ENCODE data around the gene CLSTN2. TPM values are rescaled to one million over a fixed set of nuclear protein-coding genes. Genes with fewer than 3 reads are reported as not detected.

CLSTN2 gene
- total RNA-seq, 2 experiments from 2014 or later, result 0.08 TPM; not detected in 1

DNA sequence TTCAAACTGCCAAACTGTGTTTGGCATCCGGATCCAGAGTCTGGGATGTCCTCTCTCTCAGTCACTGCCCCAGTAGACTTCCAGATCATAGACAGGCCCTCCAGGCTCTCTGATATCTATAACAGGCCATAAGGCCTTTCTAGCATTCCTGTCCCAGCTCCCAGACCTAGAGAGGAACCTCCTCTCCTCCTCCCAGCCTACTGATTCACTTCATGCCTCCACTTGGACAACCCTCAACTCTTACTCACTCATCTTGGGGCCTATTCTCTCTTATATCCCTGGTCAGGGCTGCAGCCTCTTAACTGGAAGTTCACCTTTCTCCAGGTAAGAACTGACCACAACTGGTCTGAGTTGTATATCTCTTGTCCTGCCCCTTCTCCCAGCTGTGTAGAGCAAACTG is 489.2 kb downstream of the CLSTN2 start:
- H3K27me3 Mint-ChIP-seq, result peaks cover 11% of the 10 kb centered on the region
- DNase-seq, result no peak
- H3K27ac Mint-ChIP-seq, result no peak overlapping the region
- H3K4me1 Mint-ChIP-seq, result no peaks in the 10 kb centered on the region
- no peaks in the 10 kb centered on the region for H3K9me3 Mint-ChIP-seq
- H3K4me3 Mint-ChIP-seq, result no peak overlapping the region
- no peaks in the 10 kb centered on the region for H3K36me3 Mint-ChIP-seq

DNA sequence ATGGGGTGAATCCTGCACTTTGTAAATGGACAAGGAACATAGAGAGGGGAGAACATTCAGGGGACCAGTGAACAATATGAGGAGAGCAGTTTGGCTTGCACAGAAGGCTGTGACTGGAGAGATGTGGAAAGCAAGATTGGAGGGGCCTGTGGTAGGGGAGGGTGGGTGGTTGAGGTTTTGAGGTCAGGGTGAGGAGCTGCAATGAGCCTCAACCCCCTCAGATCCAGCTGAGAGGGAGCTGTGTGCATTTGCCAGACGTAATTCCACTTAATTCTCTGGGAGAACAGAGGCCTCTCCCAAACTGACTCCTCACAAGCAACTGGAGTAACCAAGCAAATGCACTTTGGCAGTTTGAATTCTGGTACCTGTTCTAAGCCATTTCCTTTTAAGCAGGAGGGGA is 489.7 kb downstream of the CLSTN2 start:
- Mint-ChIP-seq H3K36me3 (no peaks in the 10 kb centered on the region), H3K27ac (no peak overlapping the region), H3K4me3 (no peak overlapping the region), H3K4me1 (no peaks in the 10 kb centered on the region), H3K27me3 (peaks cover 15% of the 10 kb centered on the region), H3K9me3 (no peaks in the 10 kb centered on the region)
- no peak for DNase-seq

DNA sequence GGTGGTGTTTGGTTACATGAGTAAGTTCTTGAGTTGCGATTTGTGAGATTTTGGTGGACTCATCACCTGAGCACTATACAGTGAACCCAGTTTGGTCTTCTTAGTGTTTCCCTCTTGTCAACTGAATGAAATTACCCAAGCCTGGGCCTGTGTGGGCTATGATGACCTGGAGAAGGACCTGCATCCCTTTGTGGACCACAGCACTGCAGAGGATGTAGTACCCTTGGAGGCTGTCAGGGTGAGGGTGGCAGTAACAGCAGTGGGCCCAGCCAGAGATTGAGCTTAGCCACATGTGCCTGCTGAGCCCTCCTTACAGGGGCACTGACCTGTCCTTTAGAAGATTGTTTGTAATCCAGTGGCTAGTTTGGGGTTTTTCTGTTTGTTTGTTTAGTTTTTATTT is 492.8 kb downstream of the CLSTN2 start:
- no peaks in the 10 kb centered on the region for H3K36me3 Mint-ChIP-seq
- peaks cover 15% of the 10 kb centered on the region for H3K27me3 Mint-ChIP-seq
- DNase-seq, result no peak
- H3K27ac Mint-ChIP-seq, result no peak overlapping the region
- H3K9me3 Mint-ChIP-seq, result no peaks in the 10 kb centered on the region
- H3K4me1 Mint-ChIP-seq, result no peaks in the 10 kb centered on the region
- H3K4me3 Mint-ChIP-seq, result no peak overlapping the region

DNA sequence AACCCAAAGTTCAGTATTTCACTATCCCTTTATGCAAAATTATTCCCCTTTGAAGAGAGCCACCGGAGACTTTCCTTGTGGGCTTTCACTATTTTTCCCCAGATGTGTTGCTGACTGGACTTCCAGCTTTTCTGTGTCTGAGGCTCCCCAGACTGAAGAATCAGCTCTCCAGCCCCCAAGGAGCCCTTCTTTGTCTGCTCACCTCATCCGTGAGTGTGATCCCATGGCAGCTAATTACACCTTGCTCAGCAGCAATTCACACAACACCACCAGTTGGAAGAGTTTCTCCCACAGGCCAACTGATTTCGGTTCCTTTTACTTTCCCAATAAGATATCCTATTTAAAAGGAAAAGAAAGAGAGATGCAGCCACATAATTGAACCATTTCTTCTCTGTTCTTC is 493.4 kb downstream of the CLSTN2 start:
- Mint-ChIP-seq H3K36me3 (no peaks in the 10 kb centered on the region), H3K27ac (no peak overlapping the region), H3K27me3 (peaks cover 15% of the 10 kb centered on the region), H3K4me1 (no peaks in the 10 kb centered on the region), H3K9me3 (no peaks in the 10 kb centered on the region), H3K4me3 (no peak overlapping the region)
- DNase-seq, result no peak

DNA sequence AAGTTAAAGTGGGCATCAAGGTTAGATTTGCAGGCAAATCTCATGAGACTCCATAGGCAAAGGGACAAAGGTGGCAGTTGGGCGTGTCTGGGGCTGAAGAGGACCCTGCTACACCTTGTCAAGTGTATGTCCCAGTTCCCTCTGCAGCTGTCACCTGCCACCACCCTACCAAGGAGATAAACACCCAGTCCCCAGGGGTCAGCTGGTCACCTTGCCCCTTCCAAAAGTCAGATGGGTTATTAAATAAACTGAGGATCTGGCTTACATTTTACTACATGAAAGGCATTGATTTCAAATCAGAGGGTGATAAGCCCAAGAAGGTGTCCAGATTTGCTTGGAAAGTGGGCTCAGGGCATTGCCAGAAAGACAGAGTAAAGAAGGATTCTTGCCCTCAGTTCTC is 494.8 kb downstream of the CLSTN2 start:
- H3K4me3 Mint-ChIP-seq, result no peak overlapping the region
- H3K4me1 Mint-ChIP-seq, result no peaks in the 10 kb centered on the region
- H3K27ac Mint-ChIP-seq, result no peak overlapping the region
- H3K27me3 Mint-ChIP-seq, result peaks cover 8% of the 10 kb centered on the region
- H3K9me3 Mint-ChIP-seq, result no peaks in the 10 kb centered on the region
- H3K36me3 Mint-ChIP-seq, result no peaks in the 10 kb centered on the region
- DNase-seq, result no peak

DNA sequence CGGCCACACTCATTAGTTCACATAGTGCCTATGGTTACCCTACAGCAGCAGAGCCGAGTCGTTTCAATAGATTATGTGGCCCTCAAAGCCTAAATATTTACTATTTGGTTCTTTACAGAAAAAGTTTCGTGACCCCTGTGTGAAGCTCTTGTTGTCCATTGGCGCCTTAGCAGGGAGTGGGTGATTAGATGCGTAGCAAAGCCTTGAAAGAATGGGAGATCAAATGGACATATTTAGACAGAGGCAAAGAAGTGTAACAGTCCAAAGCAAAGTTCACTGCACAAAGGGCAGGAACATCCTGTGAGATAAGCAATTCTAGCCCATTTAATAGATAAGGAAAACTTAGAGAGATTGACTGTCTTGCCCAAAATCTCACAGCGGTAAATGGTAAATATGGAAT is 495.5 kb downstream of the CLSTN2 start:
- Mint-ChIP-seq H3K9me3 (no peaks in the 10 kb centered on the region), H3K27me3 (peaks cover 8% of the 10 kb centered on the region), H3K4me3 (no peak overlapping the region), H3K4me1 (no peaks in the 10 kb centered on the region), H3K36me3 (no peaks in the 10 kb centered on the region), H3K27ac (no peak overlapping the region)
- DNase-seq, result no peak

DNA sequence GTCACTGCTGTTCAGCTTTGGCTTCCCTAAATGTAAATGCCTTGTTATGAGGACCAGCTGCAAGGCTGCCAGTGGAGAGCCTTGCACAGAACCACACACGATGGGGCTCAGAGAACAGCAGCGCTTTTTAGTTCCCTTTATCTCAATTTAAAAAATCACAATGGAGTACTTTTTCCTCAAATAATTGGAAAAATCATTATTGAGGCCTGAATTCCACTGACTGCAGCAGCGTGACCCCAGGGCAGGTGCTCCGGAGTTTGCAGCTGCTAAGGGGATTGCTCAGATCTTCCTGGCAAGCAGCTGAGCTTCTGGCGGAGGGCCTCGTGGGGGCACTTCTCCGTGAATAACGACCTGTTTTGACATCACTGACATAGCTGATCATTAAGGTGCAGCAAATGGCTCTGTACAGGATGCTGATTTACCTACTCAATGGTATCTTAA is 497.3 kb downstream of the CLSTN2 start:
- no peaks in the 10 kb centered on the region for H3K9me3 Mint-ChIP-seq
- no peak overlapping the region for H3K27ac Mint-ChIP-seq
- no peaks in the 10 kb centered on the region for H3K36me3 Mint-ChIP-seq
- H3K4me1 Mint-ChIP-seq, result no peaks in the 10 kb centered on the region
- DNase-seq, result no peak
- H3K4me3 Mint-ChIP-seq, result no peak overlapping the region
- peaks cover 8% of the 10 kb centered on the region for H3K27me3 Mint-ChIP-seq

DNA sequence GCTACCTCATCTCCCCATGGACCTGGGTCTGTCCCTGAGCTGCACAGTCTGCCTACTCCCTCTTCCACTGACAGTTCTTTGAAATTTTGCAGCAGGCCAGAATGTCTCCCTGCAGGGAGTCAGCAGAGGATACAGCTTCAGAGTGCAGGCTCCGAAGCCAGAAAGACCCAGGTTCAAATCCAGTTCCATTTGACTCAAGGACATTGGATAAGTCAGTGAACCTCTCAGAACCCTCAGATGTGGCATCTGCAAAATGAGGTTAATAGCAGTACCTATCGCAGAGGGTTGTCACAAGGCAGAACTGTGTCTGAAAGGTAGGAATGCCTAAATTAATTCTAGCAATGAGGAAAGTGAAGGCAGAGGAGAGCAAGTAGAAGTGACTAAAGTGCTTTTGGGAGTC is 498.4 kb downstream of the CLSTN2 start:
- Mint-ChIP-seq H3K9me3 (no peaks in the 10 kb centered on the region), H3K36me3 (no peaks in the 10 kb centered on the region), H3K27me3 (peaks cover 8% of the 10 kb centered on the region), H3K4me3 (no peak overlapping the region), H3K27ac (no peak overlapping the region), H3K4me1 (no peaks in the 10 kb centered on the region)
- DNase-seq, result no peak

DNA sequence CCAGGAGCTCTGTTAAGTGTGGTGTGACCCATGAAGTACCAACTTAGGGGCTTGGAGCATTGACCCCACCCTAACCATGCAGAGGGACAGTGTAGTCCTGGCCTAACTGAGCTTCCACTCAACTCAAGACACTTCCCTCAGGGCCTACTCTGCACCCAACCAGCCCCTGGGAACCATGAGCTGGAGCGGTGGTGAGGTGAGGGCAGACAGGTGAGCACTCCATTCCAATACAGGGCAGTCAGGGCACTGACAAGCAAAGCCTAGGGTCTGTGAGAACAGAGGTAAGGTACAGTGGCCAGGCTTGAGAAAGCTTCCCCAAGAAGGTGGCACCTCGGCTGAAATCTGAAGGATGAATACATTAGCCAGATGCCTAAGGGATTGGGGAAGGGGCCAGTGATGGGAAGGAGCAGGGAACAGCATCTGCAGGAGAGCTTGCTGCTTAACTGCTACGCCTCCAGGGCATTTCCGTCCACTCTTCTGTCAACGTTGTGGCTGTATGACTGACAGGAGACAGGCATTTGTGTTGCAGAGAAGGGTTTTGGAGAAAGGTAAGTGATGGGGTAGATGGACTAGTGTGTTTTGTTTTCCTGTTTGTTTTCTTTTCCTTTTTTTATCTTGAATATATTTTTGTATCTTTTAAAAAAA is 499.4 kb downstream of the CLSTN2 start:
- no peaks in the 10 kb centered on the region for H3K9me3 Mint-ChIP-seq
- DNase-seq, result no peak
- H3K36me3 Mint-ChIP-seq, result no peaks in the 10 kb centered on the region
- H3K4me1 Mint-ChIP-seq, result no peaks in the 10 kb centered on the region
- no peak overlapping the region for H3K27ac Mint-ChIP-seq
- H3K27me3 Mint-ChIP-seq, result peaks cover 4% of the 10 kb centered on the region
- H3K4me3 Mint-ChIP-seq, result no peak overlapping the region

DNA sequence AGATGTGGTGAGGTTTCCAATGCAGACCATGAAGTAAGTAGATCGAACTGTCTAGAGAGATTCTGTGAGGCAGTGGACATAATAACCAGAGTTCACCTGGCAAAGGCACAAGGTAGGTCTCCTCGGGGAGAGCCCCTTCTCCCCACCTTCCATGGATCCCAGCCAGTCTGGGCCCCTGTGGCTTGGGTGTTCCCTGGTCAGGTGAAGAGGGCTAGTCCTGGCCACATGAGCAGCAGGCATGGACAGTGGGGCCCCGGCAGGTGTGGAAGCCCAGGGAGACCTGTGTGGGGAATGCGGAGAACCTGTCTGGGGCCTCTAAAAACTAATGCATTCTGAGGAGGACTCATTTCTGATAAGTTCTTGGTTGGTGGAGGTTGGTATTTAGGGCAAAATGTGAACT is 501.4 kb downstream of the CLSTN2 start:
- Mint-ChIP-seq H3K27ac (no peak overlapping the region), H3K36me3 (no peaks in the 10 kb centered on the region), H3K9me3 (no peaks in the 10 kb centered on the region), H3K4me1 (no peaks in the 10 kb centered on the region), H3K27me3 (peaks cover 8% of the 10 kb centered on the region), H3K4me3 (no peak overlapping the region)
- no peak for DNase-seq

DNA sequence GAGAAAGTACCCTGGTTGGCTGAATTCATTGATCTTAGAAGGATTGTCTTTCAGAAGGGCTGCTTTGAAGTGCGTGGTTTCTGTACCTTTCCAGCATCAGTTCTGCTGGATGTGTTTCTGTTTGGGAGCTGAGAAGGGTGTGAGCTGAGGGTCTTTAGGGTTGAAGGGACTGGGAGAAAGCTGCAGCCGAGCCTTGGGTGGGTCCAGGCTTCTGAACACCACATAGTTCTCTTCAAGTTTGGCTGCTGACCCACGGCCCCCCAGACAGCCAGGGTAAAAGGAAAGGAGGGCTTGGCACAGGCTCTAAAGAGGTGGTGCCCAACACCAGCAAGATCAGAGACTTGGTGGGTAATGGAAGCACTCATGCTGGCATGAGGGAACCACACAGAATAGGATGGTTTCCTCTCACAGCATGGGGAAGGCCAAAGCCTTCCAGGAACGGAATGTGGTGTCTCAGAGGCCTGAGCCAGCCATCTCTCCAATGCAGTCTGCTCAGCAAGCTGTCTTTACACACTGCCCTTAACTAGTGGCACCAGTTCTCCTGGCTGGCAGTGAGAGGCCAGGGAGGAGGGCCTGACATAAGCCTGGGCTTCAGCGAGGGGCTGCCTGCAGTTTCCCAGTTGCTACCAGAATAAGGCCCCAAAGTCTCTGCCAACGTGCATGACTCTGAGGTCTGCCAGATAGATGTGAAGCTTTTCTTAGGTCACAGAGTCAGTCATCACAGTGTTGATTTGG is 503.9 kb downstream of the CLSTN2 start:
- no peak for DNase-seq

DNA sequence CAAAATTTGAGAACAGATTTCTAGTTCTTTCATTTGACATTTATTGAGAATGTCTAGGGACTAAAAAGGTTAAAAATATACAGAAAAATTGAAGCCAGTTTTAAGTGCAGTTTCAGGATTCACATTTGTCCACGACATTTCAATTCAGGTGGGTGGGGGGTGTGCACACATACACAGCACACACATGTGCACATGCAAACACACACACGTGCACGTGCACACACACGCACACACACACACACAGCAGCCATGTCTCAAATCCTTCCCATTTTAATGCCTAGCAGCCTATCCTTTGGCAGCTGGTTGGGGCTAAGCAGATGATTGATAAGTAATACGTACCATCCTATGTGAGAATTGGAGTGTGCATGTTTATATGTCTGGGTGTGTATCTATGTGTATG is 504.5 kb downstream of the CLSTN2 start:
- no peak overlapping the region for H3K27ac Mint-ChIP-seq
- H3K9me3 Mint-ChIP-seq, result no peaks in the 10 kb centered on the region

More for the DNA sequence above, 503.9 kb downstream of the CLSTN2 start:
- Mint-ChIP-seq H3K9me3 (no peaks in the 10 kb centered on the region), H3K36me3 (no peaks in the 10 kb centered on the region), H3K4me3 (no peak overlapping the region), H3K27me3 (peaks cover 12% of the 10 kb centered on the region), H3K27ac (no peak overlapping the region), H3K4me1 (no peaks in the 10 kb centered on the region)

DNA sequence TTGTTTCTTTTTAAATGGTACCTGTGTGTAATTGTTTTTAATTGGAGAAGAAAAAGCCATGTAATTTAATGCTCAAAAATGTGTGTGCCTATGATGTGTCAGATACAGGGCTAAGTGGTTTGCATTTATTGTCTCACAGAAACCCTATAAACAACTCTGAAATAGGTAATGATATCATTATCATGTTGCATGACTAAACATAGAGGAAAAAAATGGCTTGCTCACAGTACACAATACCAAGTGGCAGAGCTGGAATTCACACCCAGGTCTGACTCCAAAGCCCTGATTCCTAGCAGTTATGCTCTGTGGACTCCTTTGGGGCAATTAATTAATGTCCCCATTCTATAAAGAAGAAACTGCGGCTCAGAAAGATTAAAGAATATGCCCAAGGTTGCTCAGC is 505.5 kb downstream of the CLSTN2 start:
- no peak overlapping the region for H3K4me3 Mint-ChIP-seq
- H3K4me1 Mint-ChIP-seq, result no peaks in the 10 kb centered on the region
- H3K27ac Mint-ChIP-seq, result no peak overlapping the region
- DNase-seq, result no peak
- H3K27me3 Mint-ChIP-seq, result peaks cover 15% of the 10 kb centered on the region
- no peaks in the 10 kb centered on the region for H3K36me3 Mint-ChIP-seq
- no peaks in the 10 kb centered on the region for H3K9me3 Mint-ChIP-seq

More for the DNA sequence above, 504.5 kb downstream of the CLSTN2 start:
- Mint-ChIP-seq H3K36me3 (no peaks in the 10 kb centered on the region), H3K4me3 (no peak overlapping the region), H3K4me1 (no peaks in the 10 kb centered on the region), H3K27me3 (peaks cover 15% of the 10 kb centered on the region)
- no peak for DNase-seq

DNA sequence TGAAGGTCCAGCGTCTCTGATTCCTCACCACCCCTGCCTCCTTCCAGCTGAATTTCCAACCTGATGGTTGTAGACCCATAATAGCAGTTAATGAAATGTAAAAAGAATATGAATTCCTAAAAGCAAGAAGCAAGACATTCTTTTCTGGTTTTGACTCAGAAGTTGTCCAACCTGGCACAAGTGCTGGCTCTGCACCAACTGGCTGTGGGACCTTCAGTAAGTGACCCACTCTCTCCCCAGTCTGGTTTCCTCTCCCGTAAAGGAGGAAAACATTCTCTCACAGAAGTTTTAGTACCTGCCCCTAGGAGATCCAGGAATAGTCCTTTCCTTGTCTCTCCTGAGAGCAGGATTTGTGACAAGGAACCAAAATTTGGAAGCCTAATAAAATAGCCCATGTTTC is 506.0 kb downstream of the CLSTN2 start:
- H3K27me3 Mint-ChIP-seq, result peaks cover 15% of the 10 kb centered on the region
- no peak overlapping the region for H3K27ac Mint-ChIP-seq
- no peaks in the 10 kb centered on the region for H3K4me1 Mint-ChIP-seq
- no peaks in the 10 kb centered on the region for H3K9me3 Mint-ChIP-seq
- no peaks in the 10 kb centered on the region for H3K36me3 Mint-ChIP-seq
- no peak overlapping the region for H3K4me3 Mint-ChIP-seq
- no peak for DNase-seq

DNA sequence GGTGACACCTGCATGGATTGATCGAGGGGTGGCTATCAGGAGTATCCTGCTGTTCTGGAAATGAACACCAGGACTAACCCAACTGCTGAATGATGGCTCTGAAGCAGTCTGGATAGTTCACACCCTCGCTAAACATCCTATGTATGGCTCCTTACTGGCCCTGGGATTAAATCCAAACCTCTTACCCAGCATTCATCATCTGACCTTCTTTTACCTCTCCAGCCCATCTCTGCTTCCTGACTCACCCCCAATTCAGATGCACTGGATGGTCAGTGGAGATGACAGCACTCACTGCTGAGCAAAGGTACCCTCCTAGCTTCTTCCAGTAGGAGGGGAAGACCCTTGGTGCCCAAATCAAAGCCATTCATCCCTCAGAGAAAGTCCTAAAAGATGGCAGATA is 507.6 kb downstream of the CLSTN2 start:
- no peak for DNase-seq
- H3K4me1 Mint-ChIP-seq, result no peaks in the 10 kb centered on the region
- no peak overlapping the region for H3K4me3 Mint-ChIP-seq
- peaks cover 15% of the 10 kb centered on the region for H3K27me3 Mint-ChIP-seq
- no peaks in the 10 kb centered on the region for H3K9me3 Mint-ChIP-seq
- H3K36me3 Mint-ChIP-seq, result no peaks in the 10 kb centered on the region
- no peak overlapping the region for H3K27ac Mint-ChIP-seq

DNA sequence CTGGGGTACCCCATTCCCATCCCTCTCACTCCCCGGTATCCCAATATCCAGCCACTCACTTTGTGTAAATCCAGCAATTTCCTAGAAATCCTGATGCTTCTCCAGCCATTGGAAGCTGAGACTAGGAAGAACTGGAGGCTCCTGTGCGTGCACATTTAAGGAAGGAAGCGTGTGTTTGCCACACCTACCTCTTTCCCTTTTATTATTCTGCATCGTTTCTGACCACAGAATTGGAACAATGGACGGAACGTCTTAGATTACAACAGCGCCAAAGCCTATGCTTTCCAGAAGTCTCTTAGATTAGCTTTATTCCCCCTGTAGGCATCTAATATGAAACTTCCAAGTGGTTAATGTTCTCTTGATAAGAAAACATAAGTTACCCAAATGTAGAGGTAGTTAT is 508.1 kb downstream of the CLSTN2 start:
- Mint-ChIP-seq H3K27me3 (peaks cover 15% of the 10 kb centered on the region), H3K9me3 (no peaks in the 10 kb centered on the region), H3K4me3 (no peak overlapping the region), H3K36me3 (no peaks in the 10 kb centered on the region), H3K27ac (no peak overlapping the region), H3K4me1 (no peaks in the 10 kb centered on the region)
- DNase-seq, result no peak

All from activated naive CD8-positive, alpha-beta T cell treated with anti-CD3 and anti-CD28 coated beads for 36 hours (primary cell).